HG03159 (cell line): Measurements from ENCODE around the gene TTLL11.

ENCODE experiments used
- ATAC-seq: cut with Tn5 transposase; IDR thresholded peaks from one replicate; pipeline ENCODE4 v1.9.1; 2021; ENCODE audit warnings: mild to moderate bottlenecking, moderate library complexity; ENCODE audit not compliant: unreplicated experiment

Gene TTLL11

DNA sequence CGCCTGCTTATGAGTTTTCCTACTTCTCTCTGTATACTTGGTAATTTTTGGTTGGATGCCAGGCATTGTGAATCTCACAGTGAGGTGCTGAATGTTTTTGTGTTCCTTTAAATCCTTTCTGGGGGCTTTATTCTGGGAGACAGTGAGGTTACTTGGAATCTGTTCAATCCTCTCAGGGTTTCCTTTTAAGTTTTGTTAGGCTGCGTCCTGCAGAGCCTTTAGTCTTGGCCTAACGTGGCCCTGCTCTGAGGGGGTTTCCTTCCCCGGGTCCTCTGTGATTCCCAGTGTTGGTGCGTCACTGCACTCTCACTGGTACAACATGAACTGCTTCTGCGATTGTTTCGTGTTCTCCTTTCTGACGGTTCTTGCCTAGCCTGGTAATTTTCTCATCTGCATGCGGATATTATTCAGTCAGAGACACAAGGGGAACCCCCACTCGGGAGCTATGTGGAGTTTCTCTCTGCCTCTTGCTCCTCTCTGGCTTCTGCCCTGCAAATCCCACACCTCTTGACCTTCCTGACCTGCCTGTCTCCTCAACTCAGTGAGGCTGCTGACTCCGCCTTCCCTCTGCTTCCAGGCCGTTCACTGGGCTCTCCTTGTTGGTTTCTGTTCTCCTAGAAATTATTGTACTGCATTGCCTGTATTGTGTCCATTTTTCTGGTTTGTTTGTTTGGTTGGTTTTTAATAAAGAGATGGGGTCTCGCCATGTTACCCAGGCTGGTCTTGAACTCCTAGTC lies 313.6 kb downstream of the TTLL11 start:
- ATAC-seq = no peak

DNA sequence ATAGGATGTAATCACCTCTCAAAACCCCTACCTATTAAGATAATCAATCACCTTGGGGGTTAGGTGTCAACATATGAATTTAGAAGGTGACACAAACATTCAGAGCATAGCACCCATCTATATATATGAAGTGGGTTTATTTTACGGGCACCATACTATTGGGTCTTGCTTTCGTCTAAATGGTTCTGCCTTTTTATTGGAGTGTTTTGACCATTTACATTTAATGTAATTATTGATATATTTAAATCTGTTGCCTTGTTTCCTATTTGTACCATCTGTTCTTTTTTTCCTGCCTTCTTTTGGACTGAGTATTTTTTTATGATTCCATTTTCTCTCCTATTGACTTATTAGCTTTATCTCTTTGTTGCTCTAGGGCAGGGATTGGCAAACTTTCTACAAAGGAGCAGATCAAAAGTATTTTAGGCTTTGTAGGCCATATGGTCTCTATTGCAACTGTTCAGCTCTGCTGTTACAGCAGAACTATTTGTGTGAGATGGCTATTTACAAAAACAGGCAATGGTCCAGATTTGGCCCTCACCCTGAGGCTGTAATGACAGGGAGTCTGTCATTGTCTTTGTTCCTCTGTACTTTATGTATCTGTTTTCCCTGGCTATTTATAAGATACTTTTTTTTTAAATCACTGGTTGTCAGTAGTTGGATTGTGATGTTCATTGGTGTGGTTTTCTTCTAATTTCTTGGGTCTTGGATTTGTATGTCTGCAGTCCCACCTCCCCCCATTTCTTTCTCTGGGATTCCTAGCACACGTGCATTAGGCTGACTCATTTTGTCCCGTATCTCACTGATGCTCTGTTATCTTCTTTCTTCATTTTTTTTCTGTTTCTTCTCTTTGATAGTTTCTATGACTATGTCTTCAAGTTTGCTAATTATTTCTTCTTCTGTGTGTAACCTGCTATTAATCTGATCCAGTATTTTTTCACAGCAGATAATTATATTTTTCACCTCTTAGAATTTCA lies 314.6 kb downstream of the TTLL11 start:
- ATAC-seq = no peak

DNA sequence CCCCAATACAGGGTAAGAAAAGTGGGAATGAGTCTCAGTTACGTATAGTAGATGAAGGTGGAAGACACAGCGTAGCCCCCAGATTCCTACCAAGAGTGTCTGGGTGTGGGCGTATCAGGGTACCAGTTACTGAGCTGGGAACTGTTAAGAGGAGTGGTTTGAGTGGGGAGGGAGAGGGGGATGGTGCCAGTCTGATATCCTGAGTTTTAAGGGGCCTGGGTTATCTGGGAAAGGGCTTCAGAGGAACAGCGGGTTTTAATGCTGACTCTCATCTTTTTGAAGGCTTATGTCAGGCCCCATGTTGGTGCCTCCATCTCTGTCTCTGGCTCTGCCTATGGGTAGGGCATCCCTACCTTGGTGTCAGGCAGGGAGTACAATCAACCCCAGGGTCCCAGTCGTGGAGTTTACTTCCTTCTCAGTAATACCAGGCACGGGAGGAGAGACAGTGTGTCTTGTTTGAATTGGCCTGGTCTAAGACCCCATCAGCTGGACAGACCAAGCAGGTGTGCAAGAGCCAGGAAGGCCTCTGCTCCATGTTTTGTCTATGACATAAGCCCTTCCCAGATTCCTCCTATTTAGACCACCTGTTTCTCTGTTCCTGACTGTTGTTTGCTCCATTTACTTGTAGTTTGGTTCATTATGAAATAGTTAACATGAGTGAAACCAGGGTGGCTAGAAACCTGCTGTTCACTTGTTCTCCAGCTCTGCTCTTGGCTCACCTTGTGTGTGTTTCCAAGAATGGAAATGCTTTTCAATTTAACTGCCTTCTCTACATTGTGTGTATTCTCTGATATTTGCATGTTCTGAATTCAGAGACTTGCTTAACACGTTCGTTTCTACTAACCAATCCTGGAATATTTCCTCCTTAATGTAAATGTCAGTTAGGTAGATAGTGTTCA lies 316.1 kb downstream of the TTLL11 start:
- ATAC-seq = no peak

DNA sequence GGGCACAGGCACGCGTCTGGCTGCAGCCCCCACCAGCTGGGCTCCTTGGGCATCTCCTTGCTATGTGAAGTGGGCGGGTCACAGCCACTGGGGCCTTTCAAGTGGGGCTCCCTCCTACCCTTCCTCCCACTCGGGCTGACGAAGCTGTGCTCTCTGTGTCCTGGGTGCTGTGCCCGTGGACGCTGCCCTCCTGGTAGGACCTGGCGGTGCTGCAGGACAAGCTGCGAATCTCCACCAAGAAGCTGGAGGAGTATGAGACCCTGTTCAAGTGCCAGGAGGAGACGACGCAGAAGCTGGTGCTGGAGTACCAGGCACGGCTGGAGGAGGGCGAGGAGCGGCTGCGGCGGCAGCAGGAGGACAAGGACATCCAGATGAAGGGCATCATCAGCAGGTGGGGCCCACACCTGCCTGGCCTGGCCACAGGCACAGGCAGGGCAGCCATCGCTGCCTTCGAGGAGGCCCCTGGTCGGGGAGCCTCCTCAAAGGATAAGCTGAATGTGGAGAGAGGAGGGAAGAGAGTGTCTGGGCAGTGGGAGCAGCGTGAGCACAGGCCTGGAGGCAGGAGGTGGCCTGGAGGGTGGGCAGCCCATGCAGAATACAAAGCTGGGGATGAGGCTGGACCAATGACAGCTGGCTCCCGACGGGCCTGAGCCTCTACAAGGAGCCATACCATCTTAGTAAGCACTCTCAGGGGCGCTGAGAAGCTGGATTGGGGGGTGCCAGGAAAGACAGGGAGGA lies 316.9 kb downstream of the TTLL11 start:
- no peak for ATAC-seq

DNA sequence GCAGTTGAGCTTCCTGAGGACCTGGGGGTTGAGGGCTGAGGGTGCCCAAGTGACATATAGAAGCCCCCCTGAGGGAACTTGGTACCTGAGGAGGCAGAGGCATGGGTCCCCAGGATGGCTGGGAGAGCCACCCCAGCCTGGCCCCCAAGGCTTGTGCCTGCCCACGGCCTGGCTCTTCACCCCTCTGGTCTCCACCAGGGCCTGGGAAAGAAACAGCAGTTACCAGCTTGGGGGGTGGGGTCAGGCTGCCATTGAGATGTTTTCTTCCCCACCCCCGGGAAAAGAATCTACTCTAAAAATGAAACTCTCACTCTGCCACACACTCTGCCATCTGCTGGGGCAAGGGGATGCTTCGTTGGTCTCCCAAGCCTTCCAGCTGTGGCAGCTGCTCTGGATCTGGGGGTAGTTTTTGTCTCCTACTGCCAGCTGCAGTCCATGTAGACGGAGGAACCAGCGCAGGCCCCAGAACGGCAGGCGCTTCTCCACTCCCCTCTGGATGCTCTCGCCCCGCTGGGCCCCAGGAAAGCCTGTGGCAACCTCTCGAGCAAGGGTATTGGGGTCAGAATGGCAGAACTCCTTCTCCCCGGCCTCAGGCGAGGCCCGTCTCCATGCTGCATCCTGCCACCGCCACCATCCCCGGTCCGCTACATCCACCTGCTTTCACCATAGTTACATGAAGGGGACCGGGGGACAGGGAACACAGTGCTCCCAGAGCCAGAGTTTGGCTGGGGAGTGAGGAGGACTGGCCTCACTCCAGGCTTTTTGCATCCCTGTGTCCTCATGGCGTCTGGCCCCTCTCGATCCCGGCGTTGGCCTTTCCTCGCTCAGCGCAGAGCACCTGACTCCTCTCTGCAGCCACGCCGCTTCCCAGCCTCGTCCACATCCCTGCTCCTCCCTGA lies 318.1 kb downstream of the TTLL11 start:
- no peak for ATAC-seq

DNA sequence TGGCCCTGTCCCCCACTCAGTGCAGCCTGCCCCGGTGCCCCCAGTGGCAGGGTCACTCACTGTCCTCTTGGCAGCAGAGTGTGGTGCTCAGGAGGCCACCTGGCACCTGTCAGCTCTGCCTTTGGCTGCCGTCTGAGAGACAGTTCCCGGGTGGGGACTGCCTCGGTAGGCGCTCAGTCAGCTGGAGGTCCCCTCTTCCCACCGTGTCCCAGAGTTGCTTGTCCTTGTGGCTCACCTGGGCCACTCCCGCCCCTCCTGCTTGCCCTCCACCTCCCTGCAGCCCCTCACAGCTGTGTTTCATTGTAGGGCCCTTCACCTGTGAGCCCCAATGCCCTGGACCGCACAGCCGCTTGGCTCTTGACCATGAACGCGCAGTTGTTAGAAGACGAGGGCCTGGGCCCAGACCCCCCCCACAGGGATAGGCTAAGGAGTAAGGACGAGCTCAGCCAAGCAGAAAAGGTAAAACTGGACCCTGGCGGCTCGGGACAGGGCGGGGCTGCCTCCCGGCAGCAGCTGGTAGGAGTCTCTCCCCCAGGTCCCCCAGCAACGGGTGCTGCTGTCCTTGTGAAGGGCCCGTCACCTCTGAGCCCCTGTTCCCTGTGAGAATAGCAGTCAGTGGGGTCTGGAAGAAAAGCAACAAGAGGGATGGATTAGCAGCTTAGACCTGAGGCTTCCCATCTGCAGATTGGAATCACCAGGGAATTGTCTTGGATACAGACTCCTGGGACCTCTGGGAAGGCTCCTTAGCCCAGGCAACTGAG lies 319.0 kb downstream of the TTLL11 start:
- ATAC-seq = no peak

DNA sequence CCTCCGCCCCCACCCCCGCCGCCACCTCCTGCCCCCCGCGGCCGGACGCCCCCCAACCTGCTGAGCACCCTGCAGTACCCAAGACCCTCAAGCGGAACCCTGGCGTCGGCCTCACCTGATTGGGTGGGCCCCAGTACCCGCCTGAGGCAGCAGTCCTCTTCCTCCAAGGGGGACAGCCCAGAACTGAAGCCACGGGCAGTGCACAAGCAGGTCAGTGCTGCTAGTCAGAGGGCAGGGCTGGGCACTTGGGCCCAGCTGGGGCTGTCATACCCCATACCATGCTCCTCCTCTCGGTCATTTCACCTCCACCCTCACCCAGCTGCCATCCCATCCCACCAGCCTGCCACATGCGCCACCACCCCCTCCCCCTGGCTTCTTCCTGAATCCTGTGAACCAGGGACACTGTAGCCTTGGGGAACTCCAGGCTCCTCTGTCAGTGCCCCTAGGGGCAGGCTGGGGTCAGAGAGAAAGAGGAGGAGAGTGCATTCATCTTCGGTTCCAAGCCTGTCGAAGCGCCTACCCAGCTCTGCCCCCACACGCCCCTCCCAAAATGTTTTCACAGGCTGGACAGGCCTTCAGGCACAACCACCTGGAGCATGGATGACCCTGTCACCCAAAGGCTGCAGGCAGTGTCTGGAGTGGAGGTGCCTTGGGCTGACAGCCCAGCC lies 319.7 kb downstream of the TTLL11 start:
- ATAC-seq = no peak

DNA sequence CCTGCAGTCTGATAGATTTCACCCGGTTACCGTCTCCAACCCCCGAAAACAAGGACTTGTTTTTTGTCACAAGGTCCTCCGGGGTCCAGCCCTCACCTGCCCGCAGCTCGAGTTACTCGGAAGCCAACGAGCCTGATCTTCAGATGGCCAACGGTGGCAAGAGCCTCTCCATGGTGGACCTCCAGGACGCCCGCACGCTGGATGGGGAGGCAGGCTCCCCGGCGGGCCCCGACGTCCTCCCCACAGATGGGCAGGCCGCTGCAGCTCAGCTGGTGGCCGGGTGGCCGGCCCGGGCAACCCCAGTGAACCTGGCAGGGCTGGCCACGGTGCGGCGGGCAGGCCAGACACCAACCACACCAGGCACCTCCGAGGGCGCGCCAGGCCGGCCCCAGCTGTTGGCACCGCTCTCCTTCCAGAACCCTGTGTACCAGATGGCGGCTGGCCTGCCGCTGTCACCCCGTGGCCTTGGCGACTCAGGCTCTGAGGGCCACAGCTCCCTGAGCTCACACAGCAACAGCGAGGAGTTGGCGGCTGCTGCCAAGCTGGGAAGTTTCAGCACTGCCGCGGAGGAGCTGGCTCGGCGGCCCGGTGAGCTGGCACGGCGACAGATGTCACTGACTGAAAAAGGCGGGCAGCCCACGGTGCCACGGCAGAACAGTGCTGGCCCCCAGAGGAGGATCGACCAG lies 320.4 kb downstream of the TTLL11 start:
- ATAC-seq = no peak
